K562 (cell line): ENCODE data around the gene TRIM36. TPM values are rescaled to one million over a fixed set of nuclear protein-coding genes. Genes with fewer than 3 reads are reported as not detected.

Experiments
- ATAC-seq: fragments of 200-7000 bp; cut with Tn5 transposase; 3 replicates; pipeline ENCODE4 v1.9.1; 2020; ENCODE audit warnings: moderate library complexity
- BruUV-seq: library from RNA; stranded (reverse); fragments of 400-500 nt; replicated peaks from 2 replicates; lab custom pipeline; 2021; lab: Mats Ljungman, UMichigan
- CTCF ChIA-PET: fragments of 300-600 bp; formaldehyde crosslinking; extraction: SDS; loops from one replicate; lab custom pipeline; 2021; ENCODE audit warnings: low intra/inter-chr PET ratio; lab: Yijun Ruan, JAX
- POLR2A ChIA-PET: fragments of 300-600, 350-650 bp; sonication (Branson Sonifier 250); formaldehyde crosslinking; extraction: SDS; loops from one replicate; lab custom pipeline; 2021; ENCODE audit warnings: antibody characterized with exemption, inconsistent platforms; lab: Yijun Ruan, JAX
- DNase-seq, 4 experiments: peaks; one replicate each; pipeline versions ENCODE4 v3.0.0 to v3.0.0-alpha.2; 2011 to 2018; ENCODE audit warnings: low spot score in 3 of 4, mixed read lengths in 3 of 4; ENCODE audit errors: extremely low read depth in 1 of 4
- FAIRE-seq: peaks from 2 replicates; lab custom pipeline; 2011; peaks lifted over from hg19 to GRCh38; lab: Jason Lieb, UNC
- H2AFZ ChIP-seq: 2 replicates; pipeline ENCODE4 v1.6.0; 2011; ENCODE audit warnings: low read depth, low read length, control low read depth, inconsistent platforms
- H3K27ac ChIP-seq: fragments of 200-600 bp; 3 replicates; pipeline ENCODE4 v1.8.0; 2011; ENCODE audit warnings: low read depth, mild to moderate bottlenecking, control low read depth, inconsistent platforms, low read length, moderate library complexity, mixed read lengths; ENCODE audit errors: extremely low read depth
- H3K27me3 ChIP-seq, 2 experiments: fragments of 300-600 bp in 1 of 2; 2 replicates in 1 of 2; 3 replicates in 1 of 2; pipeline versions ENCODE4 v1.6.0 to v1.8.0; 2011; ENCODE audit warnings: inconsistent platforms in 2 of 2, low read length in 2 of 2, mild to moderate bottlenecking in 1 of 2, mixed read lengths in 1 of 2, moderate library complexity in 1 of 2; ENCODE audit not compliant: control insufficient read depth in 2 of 2, insufficient read depth in 2 of 2
- H3K36me3 ChIP-seq: fragments of 300-600 bp; 3 replicates; pipeline ENCODE4 v1.8.0; 2011; ENCODE audit warnings: mild to moderate bottlenecking, low read length, inconsistent platforms; ENCODE audit not compliant: control insufficient read depth, insufficient read depth
- H3K4me1 ChIP-seq, 2 experiments: fragments of 200-600 bp in 1 of 2; replicated peaks in 1 of 2; 2 replicates in 1 of 2; 3 replicates in 1 of 2; pipeline versions ENCODE4 v1.5.1 to v1.8.0; 2011; ENCODE audit warnings: inconsistent platforms in 2 of 2, low read length in 2 of 2, mild to moderate bottlenecking in 1 of 2, mixed read lengths in 1 of 2, moderate library complexity in 1 of 2; ENCODE audit not compliant: control insufficient read depth in 2 of 2, insufficient read depth in 2 of 2
- H3K4me2 ChIP-seq: 2 replicates; pipeline ENCODE4 v1.6.1; 2011; ENCODE audit warnings: low read length, control low read depth, inconsistent platforms, mixed read lengths; ENCODE audit not compliant: insufficient read depth
- H3K4me3 ChIP-seq: fragments of 200-600 bp; sonication (generic), shearing (Covaris generic); 2 replicates; pipeline ENCODE4 v1.5.1; 2016; ENCODE audit warnings: control low read depth, inconsistent platforms
- H3K79me2 ChIP-seq: fragments of 200-600 bp; 3 replicates; pipeline ENCODE4 v1.8.0; 2011; ENCODE audit warnings: low read length, inconsistent platforms; ENCODE audit not compliant: control insufficient read depth, insufficient read depth
- H3K9ac ChIP-seq, 2 experiments: 2 replicates each; pipeline versions ENCODE4 v1.6.0 to v1.6.1; 2011; ENCODE audit warnings: low read depth in 2 of 2, low read length in 2 of 2, control low read depth in 1 of 2, inconsistent platforms in 1 of 2, mild to moderate bottlenecking in 1 of 2, mixed read lengths in 1 of 2; ENCODE audit not compliant: insufficient read depth in 1 of 2
- H3K9me1 ChIP-seq: one replicate; pipeline ENCODE4 v1.6.0; 2011; ENCODE audit warnings: inconsistent platforms, mild to moderate bottlenecking, low read length, moderate library complexity; ENCODE audit not compliant: control insufficient read depth, insufficient read depth
- H3K9me3 ChIP-seq: replicated peaks from 2 replicates; pipeline ENCODE4 v1.5.1; 2011; ENCODE audit warnings: low read depth, low read length, inconsistent platforms; ENCODE audit not compliant: control insufficient read depth, insufficient read depth
- H4K20me1 ChIP-seq: replicated peaks from 2 replicates; pipeline ENCODE4 v1.6.1; 2011; ENCODE audit warnings: low read length, inconsistent platforms, mixed read lengths; ENCODE audit not compliant: control insufficient read depth, insufficient read depth
- BRD4 ChIP-seq: fragments of 200-600 bp; sonication (generic); IDR thresholded peaks from 2 replicates; pipeline ENCODE4 v1.6.1; 2017; ENCODE audit warnings: inconsistent platforms
- DMBX1 ChIP-seq: fragments of 250-450 bp; sonication (Bioruptor Pico); IDR thresholded peaks from 2 replicates; pipeline ENCODE4 v1.8.0; 2022; ENCODE audit warnings: inconsistent platforms, mild to moderate bottlenecking, moderate library complexity, borderline replicate concordance
- FOXA3 ChIP-seq, 2 experiments: fragments of 450-650 bp in 1 of 2; sonication (generic) in 1 of 2; formaldehyde crosslinking; IDR thresholded peaks in 1 of 2; conservative IDR thresholded peaks in 1 of 2; 2 replicates each; pipeline versions ENCODE4 v1.4.0 to v1.8.0; 2020 to 2022; ENCODE audit warnings: mild to moderate bottlenecking in 2 of 2, missing genetic modification reagents in 1 of 2
- KLF13 ChIP-seq: fragments of 450-650 bp; IDR thresholded peaks from 2 replicates; pipeline ENCODE4 v1.6.1; 2016; ENCODE audit warnings: missing genetic modification characterization, low read depth, mild to moderate bottlenecking, missing compliant biosample characterization, moderate library complexity, borderline replicate concordance
- MEF2A ChIP-seq: IDR thresholded peaks from 2 replicates; pipeline ENCODE4 v1.6.1; 2011; ENCODE audit warnings: low read depth, mild to moderate bottlenecking, low read length, moderate library complexity; ENCODE audit not compliant: control insufficient read depth
- RUNX1 ChIP-seq: sonication (generic); IDR thresholded peaks from 2 replicates; pipeline ENCODE4 v1.6.1; 2016; ENCODE audit warnings: antibody characterized with exemption, low read depth
- SP1 ChIP-seq: sonication (generic); formaldehyde crosslinking; IDR thresholded peaks from 2 replicates; pipeline ENCODE4 v1.8.1; 2022; ENCODE audit warnings: mild to moderate bottlenecking, missing genetic modification reagents
- TARDBP ChIP-seq: fragments of 450-650 bp; IDR thresholded peaks from 2 replicates; pipeline ENCODE4 v1.6.1; 2016
- WHSC1 ChIP-seq: IDR thresholded peaks from one replicate; pipeline ENCODE4 v1.6.1; 2012; ENCODE audit warnings: low read length, control low read depth, inconsistent platforms
- ZFX ChIP-seq: sonication (generic); formaldehyde crosslinking; IDR thresholded peaks from 2 replicates; pipeline ENCODE4 v1.8.0; 2022; ENCODE audit warnings: mild to moderate bottlenecking, missing genetic modification reagents, moderate library complexity
- ZNF77 ChIP-seq: fragments of 250-450 bp; sonication (Bioruptor Pico); IDR thresholded peaks from 2 replicates; pipeline ENCODE4 v1.5.0; 2020
- WGBS: fragments of 100-300 bp; shearing (Covaris generic); methylation state at CpG from one replicate; pipeline ENCODE4 v1.1.6; 2016; ENCODE audit warnings: low coverage, mixed read lengths; ENCODE audit not compliant: insufficient coverage; ENCODE audit errors: missing lambda C conversion rate; 5-methylcytosine and 5-hydroxymethylcytosine counted together
- in situ Hi-C: fragments of 300-500 bp; cut with MboI; formaldehyde crosslinking; loops from 4 replicates; pipeline ENCODE4 v1.15.0; 2018; ENCODE audit warnings: inconsistent platforms, mixed read lengths
- intact Hi-C: fragments of 100-400 bp; cut with micrococcal nuclease; formaldehyde crosslinking; loops from 2 replicates; pipeline ENCODE4 v1.14.2; 2022
- polyA plus RNA-seq, 8 experiments: library from polyadenylated mRNA; depleted of rRNA in 4 of 8; stranded (reverse) in 5 of 8; unstranded in 3 of 8; fragments of >200 nt; fragmentation: Nextera tagmentation in 2 of 8; fragmentation: Illumina TruSeq in 1 of 8; extraction: Ambion mirVana in 2 of 8; extraction: Trizol in 1 of 8; gene quantifications; 2 replicates each; pipeline versions ENCODE4 v1.2.1 to v1.2.3, GENCODE V29; 2011 to 2014; ENCODE audit warnings: inconsistent platforms in 1 of 8, missing spikeins in 1 of 8
- total RNA-seq, 7 experiments: library from RNA; depleted of rRNA in 6 of 7; stranded (reverse); fragments of >200 nt in 6 of 7; fragmentation: Illumina TruSeq in 2 of 7; extraction: Trizol in 2 of 7; gene quantifications; 2 replicates each; pipeline versions ENCODE4 v1.2.1 to v1.2.3, GENCODE V29; 2011 to 2021; ENCODE audit warnings: low replicate concordance in 1 of 7
- TF ChIP-seq, protein P1 (sequence below): fragments of 450-650 bp; formaldehyde crosslinking; IDR thresholded peaks from 2 replicates; pipeline ENCODE4 v1.4.0; 2020; ENCODE audit warnings: mild to moderate bottlenecking, moderate library complexity

Gene TRIM36
- total and polyA plus RNA-seq, 9 of the 15 experiments (the other 6 are each of a cell fraction or from before 2014, with no cell fraction given) = 0.10 to 0.71 (median 0.31) TPM

DNA sequence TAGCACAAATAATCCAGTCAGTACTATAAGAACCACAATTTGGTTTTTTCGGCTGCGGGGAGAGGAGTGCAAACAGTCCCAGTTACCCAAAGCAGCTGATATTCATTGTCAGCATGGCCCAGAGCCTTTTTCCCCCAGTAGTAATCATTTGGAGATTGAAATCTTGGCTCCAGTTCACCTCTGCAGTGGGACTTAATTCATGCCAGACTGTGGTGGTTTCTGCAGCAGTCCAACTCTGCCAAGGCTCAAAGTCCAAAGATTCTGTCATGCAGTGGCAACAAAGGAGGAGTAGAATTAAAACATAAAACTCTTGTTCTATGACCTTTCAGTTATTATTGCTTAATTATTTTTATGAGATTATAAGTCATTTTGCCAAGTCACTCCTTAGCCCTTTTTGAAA is 25.0 kb upstream of the TRIM36 start:
- no peaks in the 10 kb centered on the region; a peak in 1 of 5 replicates for H3K27me3 ChIP-seq
- TF ChIP-seq BRD4 = no peak
- no peak for TF ChIP-seq KLF13
- TF ChIP-seq DMBX1 = no peak
- TF ChIP-seq ZNF77 = no peak
- TF ChIP-seq TARDBP = no peak
- TF ChIP-seq WHSC1 = no peak
- TF ChIP-seq, protein P1, sequence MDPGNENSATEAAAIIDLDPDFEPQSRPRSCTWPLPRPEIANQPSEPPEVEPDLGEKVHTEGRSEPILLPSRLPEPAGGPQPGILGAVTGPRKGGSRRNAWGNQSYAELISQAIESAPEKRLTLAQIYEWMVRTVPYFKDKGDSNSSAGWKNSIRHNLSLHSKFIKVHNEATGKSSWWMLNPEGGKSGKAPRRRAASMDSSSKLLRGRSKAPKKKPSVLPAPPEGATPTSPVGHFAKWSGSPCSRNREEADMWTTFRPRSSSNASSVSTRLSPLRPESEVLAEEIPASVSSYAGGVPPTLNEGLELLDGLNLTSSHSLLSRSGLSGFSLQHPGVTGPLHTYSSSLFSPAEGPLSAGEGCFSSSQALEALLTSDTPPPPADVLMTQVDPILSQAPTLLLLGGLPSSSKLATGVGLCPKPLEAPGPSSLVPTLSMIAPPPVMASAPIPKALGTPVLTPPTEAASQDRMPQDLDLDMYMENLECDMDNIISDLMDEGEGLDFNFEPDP = no peak
- no peak for TF ChIP-seq FOXA3 (CRISPR knock-in tag; conservative IDR thresholded peaks at IDR 0.05 in 1 of 2, IDR thresholded peaks at IDR 0.05 in 1 of 2)
- no peak for TF ChIP-seq SP1 (CRISPR knock-in tag)
- TF ChIP-seq MEF2A = no peak
- TF ChIP-seq ZFX = no peak
- no peak for TF ChIP-seq RUNX1
- TF ChIP-seq, all 486 proteins: peak for 0
- no peaks in the 10 kb centered on the region for H3K79me2 ChIP-seq
- intact Hi-C loops (no loop called here), in situ Hi-C loops (no loop called here)
- no TSS peak for BruUV-seq
- no peak for FAIRE-seq
- no peak overlapping the region for H3K4me3 ChIP-seq
- no peaks in the 10 kb centered on the region for H3K36me3 ChIP-seq
- no peak overlapping the region for H2AFZ ChIP-seq
- no peak overlapping the region for H3K27ac ChIP-seq
- ChIA-PET POLR2A (no interaction called here), CTCF (no interaction called here)
- no peak for DNase-seq
- H3K9me1 ChIP-seq = no peaks in the 10 kb centered on the region
- no peak overlapping the region for H3K9ac ChIP-seq
- no peak for ATAC-seq
- WGBS = 22% methylated on average over 2 of the region's 2 CpGs
- no peaks in the 10 kb centered on the region for H4K20me1 ChIP-seq
- H3K4me1 ChIP-seq = no peaks in the 10 kb centered on the region
- no peaks in the 10 kb centered on the region for H3K9me3 ChIP-seq
- no peak overlapping the region for H3K4me2 ChIP-seq
